Measurements from ENCODE around the gene HDAC1.

GRCh38 chr1:32334864-32335534 is 43.1 kb downstream of the HDAC1 start:
- no peak for TF ChIP-seq POLR2A (IDR thresholded peaks at IDR 0.05; ENCODE audit: low read length)
- TF ChIP-seq GATA1 (IDR thresholded peaks at IDR 0.05; ENCODE audit: low read depth, low read length), result no peak

Measured in erythroblast (primary cell).